ENCODE data around the gene NFATC2.

GRCh38 chr20:51373713-51374455 lies 168.6 kb downstream of the NFATC2 start:
- TF ChIP-seq RARB (CRISPR knock-in tag; IDR thresholded peaks at IDR 0.05) (no peak), ZFP3 (CRISPR knock-in tag; IDR thresholded peaks at IDR 0.05) (no peak)
- TF ChIP-seq, protein P1, sequence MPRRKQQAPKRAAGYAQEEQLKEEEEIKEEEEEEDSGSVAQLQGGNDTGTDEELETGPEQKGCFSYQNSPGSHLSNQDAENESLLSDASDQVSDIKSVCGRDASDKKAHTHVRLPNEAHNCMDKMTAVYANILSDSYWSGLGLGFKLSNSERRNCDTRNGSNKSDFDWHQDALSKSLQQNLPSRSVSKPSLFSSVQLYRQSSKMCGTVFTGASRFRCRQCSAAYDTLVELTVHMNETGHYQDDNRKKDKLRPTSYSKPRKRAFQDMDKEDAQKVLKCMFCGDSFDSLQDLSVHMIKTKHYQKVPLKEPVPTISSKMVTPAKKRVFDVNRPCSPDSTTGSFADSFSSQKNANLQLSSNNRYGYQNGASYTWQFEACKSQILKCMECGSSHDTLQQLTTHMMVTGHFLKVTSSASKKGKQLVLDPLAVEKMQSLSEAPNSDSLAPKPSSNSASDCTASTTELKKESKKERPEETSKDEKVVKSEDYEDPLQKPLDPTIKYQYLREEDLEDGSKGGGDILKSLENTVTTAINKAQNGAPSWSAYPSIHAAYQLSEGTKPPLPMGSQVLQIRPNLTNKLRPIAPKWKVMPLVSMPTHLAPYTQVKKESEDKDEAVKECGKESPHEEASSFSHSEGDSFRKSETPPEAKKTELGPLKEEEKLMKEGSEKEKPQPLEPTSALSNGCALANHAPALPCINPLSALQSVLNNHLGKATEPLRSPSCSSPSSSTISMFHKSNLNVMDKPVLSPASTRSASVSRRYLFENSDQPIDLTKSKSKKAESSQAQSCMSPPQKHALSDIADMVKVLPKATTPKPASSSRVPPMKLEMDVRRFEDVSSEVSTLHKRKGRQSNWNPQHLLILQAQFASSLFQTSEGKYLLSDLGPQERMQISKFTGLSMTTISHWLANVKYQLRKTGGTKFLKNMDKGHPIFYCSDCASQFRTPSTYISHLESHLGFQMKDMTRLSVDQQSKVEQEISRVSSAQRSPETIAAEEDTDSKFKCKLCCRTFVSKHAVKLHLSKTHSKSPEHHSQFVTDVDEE (CRISPR knock-in tag; IDR thresholded peaks at IDR 0.05), result no peak
